Mesenchymal stem cell (in vitro differentiated cells and primary cell): ENCODE data around the gene MGAT4D.

Experiments used
- DNase-seq: peaks from one replicate; pipeline ENCODE4 v3.0.0-alpha.2; 2013
- H2AFZ ChIP-seq: one replicate; pipeline ENCODE4 v1.6.1; 2013; ENCODE audit warnings: low read depth, mild to moderate bottlenecking, control low read depth, inconsistent platforms, low read length, moderate library complexity
- H2AK5ac ChIP-seq: 2 replicates; pipeline ENCODE4 v1.6.1; 2013; ENCODE audit warnings: low read length, moderate library complexity, mild to moderate bottlenecking, inconsistent platforms; ENCODE audit not compliant: severe bottlenecking
- H2BK120ac ChIP-seq: one replicate; pipeline ENCODE4 v1.6.1; 2013; ENCODE audit warnings: low read depth, mild to moderate bottlenecking, inconsistent platforms, low read length, moderate library complexity
- H2BK12ac ChIP-seq, 2 experiments: one replicate each; pipeline ENCODE4 v1.6.1; 2013; ENCODE audit warnings: inconsistent platforms in 2 of 2, low read length in 2 of 2, mild to moderate bottlenecking in 2 of 2, moderate library complexity in 2 of 2, control low read depth in 1 of 2
- H2BK15ac ChIP-seq: one replicate; pipeline ENCODE4 v1.6.1; 2013; ENCODE audit warnings: mild to moderate bottlenecking, low read depth, inconsistent platforms; ENCODE audit not compliant: poor library complexity, severe bottlenecking
- H2BK5ac ChIP-seq: 2 replicates; pipeline ENCODE4 v1.6.1; 2013; ENCODE audit warnings: low read depth, mild to moderate bottlenecking, low read length, control low read depth, inconsistent platforms; ENCODE audit not compliant: poor library complexity, severe bottlenecking
- H3K14ac ChIP-seq, 2 experiments: one replicate each; pipeline ENCODE4 v1.6.1; 2013; ENCODE audit warnings: inconsistent platforms in 2 of 2, low read length in 2 of 2, control low read depth in 1 of 2, mild to moderate bottlenecking in 1 of 2, moderate library complexity in 1 of 2
- H3K18ac ChIP-seq, 2 experiments: one replicate each; pipeline ENCODE4 v1.6.1; 2013; ENCODE audit warnings: inconsistent platforms in 2 of 2, low read length in 2 of 2, control low read depth in 1 of 2, low read depth in 1 of 2, mild to moderate bottlenecking in 1 of 2
- H3K23ac ChIP-seq, 2 experiments: one replicate each; pipeline ENCODE4 v1.6.1; 2013; ENCODE audit warnings: inconsistent platforms in 2 of 2, low read length in 2 of 2, mild to moderate bottlenecking in 2 of 2, moderate library complexity in 2 of 2, control low read depth in 1 of 2
- H3K27ac ChIP-seq: 2 replicates; pipeline ENCODE4 v1.5.1; 2013; ENCODE audit warnings: mild to moderate bottlenecking, moderate library complexity, low read length, control low read depth, inconsistent platforms; ENCODE audit not compliant: poor library complexity, severe bottlenecking
- H3K27me3 ChIP-seq, 2 experiments: 2 replicates each; pipeline versions ENCODE4 v1.6.1 to v1.7.0; 2013; ENCODE audit warnings: low read length in 2 of 2, mild to moderate bottlenecking in 2 of 2, moderate library complexity in 2 of 2, control low read depth in 1 of 2, inconsistent platforms in 1 of 2; ENCODE audit not compliant: control insufficient read depth in 1 of 2, insufficient read depth in 1 of 2
- H3K36me3 ChIP-seq, 2 experiments: 2 replicates each; pipeline versions ENCODE4 v1.6.1 to v1.7.0; 2013; ENCODE audit warnings: low read length in 2 of 2, control low read depth in 1 of 2, inconsistent platforms in 1 of 2, low read depth in 1 of 2, mild to moderate bottlenecking in 1 of 2; ENCODE audit not compliant: insufficient read depth in 2 of 2, control insufficient read depth in 1 of 2
- H3K4ac ChIP-seq, 2 experiments: one replicate each; pipeline ENCODE4 v1.6.1; 2013; ENCODE audit warnings: inconsistent platforms in 2 of 2, low read length in 2 of 2, mild to moderate bottlenecking in 2 of 2, moderate library complexity in 2 of 2, control low read depth in 1 of 2, low read depth in 1 of 2
- H3K4me1 ChIP-seq: 2 replicates; pipeline ENCODE4 v1.6.1; 2013; ENCODE audit warnings: low read depth, low read length, control low read depth; ENCODE audit not compliant: control insufficient read depth, insufficient read depth
- H3K4me2 ChIP-seq: 2 replicates; pipeline ENCODE4 v1.6.1; 2013; ENCODE audit warnings: low read length, mild to moderate bottlenecking, inconsistent platforms; ENCODE audit not compliant: poor library complexity, severe bottlenecking
- H3K4me3 ChIP-seq, 2 experiments: 2 replicates each; pipeline versions ENCODE4 v1.5.1 to v1.7.0; 2013; ENCODE audit warnings: low read length in 2 of 2, mild to moderate bottlenecking in 2 of 2, control low read depth in 1 of 2, low read depth in 1 of 2; ENCODE audit not compliant: insufficient read depth in 1 of 2
- H3K79me1 ChIP-seq: replicated peaks from 2 replicates; pipeline ENCODE4 v1.6.1; 2013; ENCODE audit warnings: mild to moderate bottlenecking, control low read depth, low read length, inconsistent platforms; ENCODE audit not compliant: poor library complexity, severe bottlenecking
- H3K9ac ChIP-seq: 2 replicates; pipeline ENCODE4 v1.7.0; 2013; ENCODE audit warnings: mild to moderate bottlenecking, low read length, moderate library complexity
- H3K9me3 ChIP-seq: 2 replicates; pipeline ENCODE4 v1.7.0; 2013; ENCODE audit warnings: mild to moderate bottlenecking, low read length; ENCODE audit not compliant: control insufficient read depth
- H4K8ac ChIP-seq: one replicate; pipeline ENCODE4 v1.6.1; 2013; ENCODE audit warnings: inconsistent platforms, mild to moderate bottlenecking, low read length, moderate library complexity
- H4K91ac ChIP-seq: one replicate; pipeline ENCODE4 v1.6.1; 2013; ENCODE audit warnings: mild to moderate bottlenecking, low read length, inconsistent platforms
- WGBS: methylation state at CpG from one replicate; pipeline ENCODE4 v1.1.7; 2013; ENCODE audit warnings: mixed read lengths; 5-methylcytosine and 5-hydroxymethylcytosine counted together

Gene MGAT4D

DNA sequence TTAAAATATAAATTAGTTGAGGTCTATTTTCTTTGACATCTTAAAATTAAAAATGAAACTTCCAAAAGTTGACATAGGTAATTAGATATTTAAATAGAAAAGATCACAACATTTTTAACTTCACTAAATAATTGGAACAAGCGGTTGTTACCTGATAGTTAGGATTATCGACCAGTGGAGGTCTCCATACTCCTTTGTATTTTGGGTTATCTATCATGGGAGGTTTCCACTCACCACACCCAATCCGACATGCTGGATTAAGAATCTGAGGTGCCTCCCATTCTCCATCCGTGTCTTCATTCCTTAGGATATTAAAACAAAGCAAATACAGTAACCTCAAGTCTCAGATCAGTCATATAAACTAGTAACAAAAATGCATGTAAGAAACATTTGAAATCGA, 102.4 kb downstream of the MGAT4D start:
- H2AFZ ChIP-seq = no peak overlapping the region
- no peaks in the 10 kb centered on the region for H3K27me3 ChIP-seq
- no peak overlapping the region for H2BK120ac ChIP-seq
- no peak overlapping the region for H2AK5ac ChIP-seq
- H3K4ac ChIP-seq = no peak overlapping the region
- H3K14ac ChIP-seq = no peak overlapping the region
- H3K4me2 ChIP-seq = no peak overlapping the region
- H3K23ac ChIP-seq = no peak overlapping the region
- H2BK12ac ChIP-seq = no peak overlapping the region
- H3K9me3 ChIP-seq = no peaks in the 10 kb centered on the region
- no peak overlapping the region for H4K8ac ChIP-seq
- H3K4me1 ChIP-seq = no peaks in the 10 kb centered on the region
- no peak overlapping the region for H4K91ac ChIP-seq
- H3K4me3 ChIP-seq = no peak overlapping the region
- H3K18ac ChIP-seq = no peak overlapping the region
- WGBS = 69% methylated on average over 4 of the region's 5 CpGs
- H2BK5ac ChIP-seq = no peak overlapping the region
- no peak overlapping the region for H3K27ac ChIP-seq
- no peaks in the 10 kb centered on the region for H3K79me1 ChIP-seq
- H3K9ac ChIP-seq = no peak overlapping the region
- H3K36me3 ChIP-seq = peaks cover 0 to 35% of the 10 kb centered on the region in 2 experiments
- no peak overlapping the region for H2BK15ac ChIP-seq
- no peak for DNase-seq
